ENCODE results near the gene ZNF574. TPM values are rescaled to one million over a fixed set of nuclear protein-coding genes. Genes with fewer than 3 reads are reported as not detected.
"Not testable (repeated sequence)": the region's sequence is repeated elsewhere in the genome, so short reads cannot be mapped to it uniquely, and the experiment has no call there.

Gene ZNF574
- 21.5 TPM for total RNA-seq

GRCh38 chr19:42075616-42076379 lies at the start of gene ZNF574:
TSS of gene ZNF574 (plus strand) at chr19:42076166. CDS start at chr19:42078607, 2,441 bp downstream.
- H3K4me1 ChIP-seq (ENCODE audit: insufficient read depth, low read length) = peaks cover 26% of the 10 kb centered on the region
- no peaks in the 10 kb centered on the region for H3K27me3 ChIP-seq (ENCODE audit: insufficient read depth, low read length)
- peak within 1 kb of the TSS; percentile 85 for H3K4me3 ChIP-seq (ENCODE audit: low read length)
- H3K9me3 ChIP-seq (ENCODE audit: low read depth, low read length) = no peaks in the 10 kb centered on the region

- H3K9me3 ChIP-seq (ENCODE audit: low read depth, low read length) = no peaks in the 10 kb centered on the region
- no peaks in the 10 kb centered on the region for H3K4me1 ChIP-seq (ENCODE audit: insufficient read depth, low read length)
- H3K27me3 ChIP-seq (ENCODE audit: insufficient read depth, low read length) = no peaks in the 10 kb centered on the region
- no peak overlapping the region for H3K4me3 ChIP-seq (ENCODE audit: low read length)
These were observed 47.4 kb upstream of the ZNF574 start for GRCh38 chr19:42028304-42029216.

GRCh38 chr19:42030645-42031440 lies 45.1 kb upstream of the ZNF574 start:
- no peak overlapping the region for H3K4me3 ChIP-seq (ENCODE audit: low read length)

DNA sequence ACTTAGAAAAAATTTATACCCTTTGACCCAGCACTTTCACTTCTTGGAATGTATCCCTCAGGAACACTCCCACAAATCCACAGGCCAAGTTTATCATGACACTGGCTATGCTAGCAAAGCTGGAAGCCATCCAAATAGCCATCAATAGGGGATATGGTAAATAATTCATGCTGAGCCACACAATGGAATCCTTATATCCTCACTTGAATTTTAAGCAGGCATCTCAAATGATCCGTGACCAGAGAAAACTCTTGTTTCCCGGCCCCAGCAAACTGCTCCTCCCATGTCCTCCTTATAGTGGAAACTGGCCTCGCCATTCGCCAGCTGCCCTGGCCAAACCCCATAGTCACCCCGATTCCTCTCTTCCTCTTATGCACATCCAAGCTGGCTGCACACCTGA lies 43.5 kb upstream of the ZNF574 start:
- Histone ChIP-seq H3K4me1 (ENCODE audit: insufficient read depth, low read length) (no peaks in the 10 kb centered on the region), H3K4me3 (ENCODE audit: low read length) (no peak overlapping the region), H3K27me3 (ENCODE audit: insufficient read depth, low read length) (no peaks in the 10 kb centered on the region), H3K9me3 (ENCODE audit: low read depth, low read length) (no peaks in the 10 kb centered on the region)

More at GRCh38 chr19:42030645-42031440, 45.1 kb upstream of the ZNF574 start:
- Histone ChIP-seq H3K27me3 (ENCODE audit: insufficient read depth, low read length) (no peaks in the 10 kb centered on the region), H3K4me1 (ENCODE audit: insufficient read depth, low read length) (no peaks in the 10 kb centered on the region), H3K9me3 (ENCODE audit: low read depth, low read length) (no peaks in the 10 kb centered on the region)

- Histone ChIP-seq H3K9me3 (ENCODE audit: low read depth, low read length) (no peaks in the 10 kb centered on the region), H3K4me3 (ENCODE audit: low read length) (no peak overlapping the region), H3K4me1 (ENCODE audit: insufficient read depth, low read length) (no peaks in the 10 kb centered on the region), H3K27me3 (ENCODE audit: insufficient read depth, low read length) (no peaks in the 10 kb centered on the region)
These were observed 42.6 kb upstream of the ZNF574 start for GRCh38 chr19:42033413-42033812.

DNA sequence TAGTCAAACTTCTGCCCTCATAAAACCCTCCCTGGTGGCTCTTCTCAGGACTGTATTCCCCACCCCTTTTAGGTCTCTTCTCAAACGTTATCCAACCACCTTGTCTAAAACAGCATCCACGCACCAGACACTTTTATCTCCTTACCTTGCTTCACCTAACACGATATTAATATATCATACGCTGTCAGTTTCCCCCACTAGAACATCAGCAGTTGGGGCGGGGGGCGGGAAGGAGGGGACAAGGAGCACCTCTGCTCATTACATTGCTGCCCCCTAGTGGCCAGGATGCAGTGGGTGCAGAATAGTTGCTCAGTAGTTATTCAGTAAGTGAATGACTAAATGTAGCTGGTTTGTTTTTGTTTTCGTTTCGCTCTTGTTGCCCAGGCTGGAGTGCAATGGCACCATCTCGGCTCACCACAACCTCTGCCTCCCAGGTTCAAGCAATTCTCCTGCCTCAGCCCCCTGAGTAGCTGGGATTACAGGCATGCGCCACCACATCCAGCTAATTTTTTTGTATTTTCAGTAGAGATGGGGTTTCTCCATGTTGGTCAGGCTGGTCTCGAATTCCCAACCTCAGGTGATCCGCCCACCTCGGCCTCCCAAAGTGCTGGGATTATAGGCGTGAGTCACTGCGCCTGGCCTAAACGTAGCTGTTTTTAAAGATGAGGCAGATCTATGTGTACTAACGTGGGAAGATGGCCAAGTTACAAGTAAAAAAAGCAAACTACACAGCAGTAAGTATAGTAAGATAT lies 41.1 kb upstream of the ZNF574 start:
- H3K4me3 ChIP-seq (ENCODE audit: low read length); H3K27me3 ChIP-seq (ENCODE audit: insufficient read depth, low read length); H3K4me1 ChIP-seq (ENCODE audit: insufficient read depth, low read length); H3K9me3 ChIP-seq (ENCODE audit: low read depth, low read length): not testable (repeated sequence)

- Histone ChIP-seq H3K4me1 (ENCODE audit: insufficient read depth, low read length) (no peaks in the 10 kb centered on the region), H3K4me3 (ENCODE audit: low read length) (no peak overlapping the region), H3K9me3 (ENCODE audit: low read depth, low read length) (no peaks in the 10 kb centered on the region)
These were observed 38.3 kb upstream of the ZNF574 start for GRCh38 chr19:42037649-42038048.

DNA sequence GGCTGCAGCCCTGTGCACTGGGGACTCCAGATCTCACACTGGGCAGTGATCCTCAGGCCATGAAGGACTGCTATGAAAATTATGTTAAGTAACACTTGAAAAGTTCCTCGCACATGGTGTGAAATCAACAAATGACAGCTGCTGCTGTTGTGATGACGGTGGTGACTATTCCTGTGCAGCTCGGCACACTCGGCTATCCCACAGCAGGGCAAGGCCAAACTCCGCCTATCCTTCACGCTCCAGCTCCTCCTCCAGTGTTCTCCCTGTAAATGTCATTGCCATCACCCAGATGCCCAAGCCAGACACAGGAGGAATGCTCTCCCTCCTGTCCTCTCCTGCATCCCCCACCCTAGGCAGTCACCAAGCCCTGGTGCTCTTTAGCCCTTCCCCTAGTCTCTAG lies 37.3 kb upstream of the ZNF574 start:
- Histone ChIP-seq H3K4me3 (ENCODE audit: low read length) (no peak overlapping the region), H3K4me1 (ENCODE audit: insufficient read depth, low read length) (no peaks in the 10 kb centered on the region), H3K9me3 (ENCODE audit: low read depth, low read length) (no peaks in the 10 kb centered on the region), H3K27me3 (ENCODE audit: insufficient read depth, low read length) (no peaks in the 10 kb centered on the region)

More at GRCh38 chr19:42037649-42038048, 38.3 kb upstream of the ZNF574 start:
- no peaks in the 10 kb centered on the region for H3K27me3 ChIP-seq (ENCODE audit: insufficient read depth, low read length)

- no peaks in the 10 kb centered on the region for H3K4me1 ChIP-seq (ENCODE audit: insufficient read depth, low read length)
- no peaks in the 10 kb centered on the region for H3K9me3 ChIP-seq (ENCODE audit: low read depth, low read length)
- no peaks in the 10 kb centered on the region for H3K27me3 ChIP-seq (ENCODE audit: insufficient read depth, low read length)
- no peak overlapping the region for H3K4me3 ChIP-seq (ENCODE audit: low read length)
These were observed 35.9 kb upstream of the ZNF574 start for GRCh38 chr19:42040031-42040430.

DNA sequence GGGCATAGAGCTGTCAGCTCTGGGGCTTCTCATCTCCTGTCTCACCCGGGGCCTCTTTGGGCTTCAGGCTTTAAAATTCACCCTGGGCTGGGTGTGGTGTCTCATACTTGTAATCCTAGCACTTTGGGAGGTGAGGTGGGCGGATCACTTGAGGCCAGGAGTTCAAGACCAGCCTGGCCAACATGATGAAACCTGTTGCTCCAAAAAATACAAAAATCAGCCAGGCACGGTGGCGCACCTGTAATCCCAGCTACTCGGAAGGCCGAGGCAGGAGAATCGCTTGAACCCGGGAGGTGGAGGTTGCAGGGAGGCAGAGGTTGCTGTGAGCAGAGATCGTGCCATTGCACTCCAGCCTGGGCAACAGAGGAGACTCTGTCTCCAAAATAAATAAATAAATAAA lies 35.5 kb upstream of the ZNF574 start:
- not testable (repeated sequence) for H3K4me1 ChIP-seq (ENCODE audit: insufficient read depth, low read length); H3K4me3 ChIP-seq (ENCODE audit: low read length); H3K27me3 ChIP-seq (ENCODE audit: insufficient read depth, low read length); H3K9me3 ChIP-seq (ENCODE audit: low read depth, low read length)

- Histone ChIP-seq H3K4me1 (ENCODE audit: insufficient read depth, low read length) (no peaks in the 10 kb centered on the region), H3K9me3 (ENCODE audit: low read depth, low read length) (no peaks in the 10 kb centered on the region), H3K27me3 (ENCODE audit: insufficient read depth, low read length) (no peaks in the 10 kb centered on the region), H3K4me3 (ENCODE audit: low read length) (no peak overlapping the region)
These were observed 33.4 kb upstream of the ZNF574 start for GRCh38 chr19:42042455-42043170.

- Histone ChIP-seq H3K27me3 (ENCODE audit: insufficient read depth, low read length) (no peaks in the 10 kb centered on the region), H3K9me3 (ENCODE audit: low read depth, low read length) (no peaks in the 10 kb centered on the region), H3K4me1 (ENCODE audit: insufficient read depth, low read length) (no peaks in the 10 kb centered on the region), H3K4me3 (ENCODE audit: low read length) (no peak overlapping the region)
These were observed 30.4 kb upstream of the ZNF574 start for GRCh38 chr19:42045575-42045974.

GRCh38 chr19:42048992-42049391 lies 27.0 kb upstream of the ZNF574 start:
- Histone ChIP-seq H3K4me1 (ENCODE audit: insufficient read depth, low read length) (no peaks in the 10 kb centered on the region), H3K4me3 (ENCODE audit: low read length) (no peak overlapping the region), H3K9me3 (ENCODE audit: low read depth, low read length) (no peaks in the 10 kb centered on the region), H3K27me3 (ENCODE audit: insufficient read depth, low read length) (no peaks in the 10 kb centered on the region)

Data from mononuclear cell (primary cell).